HG03025 (cell line): Measurements from ENCODE around the gene ZNF24.

ENCODE experiments used
- ATAC-seq: cut with Tn5 transposase; IDR thresholded peaks from one replicate; pipeline ENCODE4 v1.9.1; 2021; ENCODE audit warnings: mild to moderate bottlenecking, moderate library complexity; ENCODE audit not compliant: unreplicated experiment, low FRiP score

ZNF24 gene

GRCh38 chr18:35306588-35307250 is 37.5 kb downstream of the ZNF24 start:
- no peak for ATAC-seq

GRCh38 chr18:35303610-35304009 is 40.6 kb downstream of the ZNF24 start:
- ATAC-seq: no peak

GRCh38 chr18:35296060-35296459 is 48.2 kb downstream of the ZNF24 start:
- no peak for ATAC-seq

- no peak for ATAC-seq
Measured at GRCh38 chr18:35291166-35291565, 53.1 kb downstream of the ZNF24 start.

GRCh38 chr18:35290094-35290735 is 54.0 kb downstream of the ZNF24 start, which contains the start of gene ZSCAN30:
TSS of gene ZSCAN30 (minus strand) at chr18:35290229. CDS start at chr18:35264352, 25,877 bp downstream.
- peak; percentile 89 for ATAC-seq

GRCh38 chr18:35289727-35290093 is 54.5 kb downstream of the ZNF24 start:
- ATAC-seq: peak; percentile 33

- no peak for ATAC-seq
Measured at GRCh38 chr18:35289293-35289692, 54.9 kb downstream of the ZNF24 start.

- no peak for ATAC-seq
Measured at GRCh38 chr18:35284841-35285240, 59.4 kb downstream of the ZNF24 start.

GRCh38 chr18:35283923-35284794 is 60.1 kb downstream of the ZNF24 start:
- no peak for ATAC-seq

- ATAC-seq: no peak
Measured at GRCh38 chr18:35282353-35282752, 61.9 kb downstream of the ZNF24 start.
